Iris pigment epithelial cell (primary cell): ENCODE data around the gene ABCB4.

ENCODE experiments used
- DNase-seq: peaks from one replicate; pipeline ENCODE4 v3.0.0-alpha.2; 2011; ENCODE audit warnings: low read depth

ABCB4 gene

GRCh38 chr7:87475359-87476178, at the start of gene ABCB4:
Gene ABCB4 (minus strand): TSS chr7:87475680. CDS start chr7:87475465, 215 bp downstream.
- no peak for DNase-seq

DNA sequence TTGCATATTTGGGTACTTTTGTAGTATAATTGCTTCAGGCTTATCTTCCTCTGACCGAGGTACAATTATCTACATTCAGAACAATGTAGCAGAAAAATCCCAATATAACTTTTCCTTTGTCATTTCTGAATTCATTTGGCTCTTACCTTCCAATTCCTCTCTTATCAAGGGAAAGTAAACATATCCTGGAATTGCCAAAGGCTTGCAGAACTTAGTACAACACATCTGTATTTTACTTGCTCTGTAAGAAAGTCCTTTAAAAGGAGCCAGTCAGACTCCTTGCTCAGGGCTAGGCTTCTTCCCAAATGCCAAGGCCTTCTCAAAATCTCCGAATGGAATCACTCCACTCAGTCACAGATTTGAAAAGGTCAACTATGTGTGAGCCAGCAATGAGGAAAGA, 43.3 kb upstream of the ABCB4 start:
- DNase-seq: no peak

DNA sequence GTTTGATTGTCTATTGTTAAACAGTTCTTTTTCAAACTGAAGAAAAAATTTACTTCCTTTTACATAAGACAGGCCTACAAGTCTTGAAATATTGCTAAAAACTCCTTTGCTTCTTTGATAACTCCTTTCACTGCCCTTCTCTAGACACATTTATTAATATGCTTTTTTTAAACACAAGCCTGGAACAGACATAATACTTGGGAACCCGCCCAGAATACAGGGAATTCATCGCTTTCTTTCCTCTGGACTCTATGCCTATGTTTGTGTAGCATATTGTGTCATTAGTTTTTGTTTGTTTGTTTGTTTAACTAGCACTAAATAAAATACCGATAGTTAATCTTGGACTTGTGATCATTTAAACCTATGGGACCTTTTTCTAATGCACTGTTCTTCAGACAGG, 42.4 kb upstream of the ABCB4 start:
- no peak for DNase-seq

DNA sequence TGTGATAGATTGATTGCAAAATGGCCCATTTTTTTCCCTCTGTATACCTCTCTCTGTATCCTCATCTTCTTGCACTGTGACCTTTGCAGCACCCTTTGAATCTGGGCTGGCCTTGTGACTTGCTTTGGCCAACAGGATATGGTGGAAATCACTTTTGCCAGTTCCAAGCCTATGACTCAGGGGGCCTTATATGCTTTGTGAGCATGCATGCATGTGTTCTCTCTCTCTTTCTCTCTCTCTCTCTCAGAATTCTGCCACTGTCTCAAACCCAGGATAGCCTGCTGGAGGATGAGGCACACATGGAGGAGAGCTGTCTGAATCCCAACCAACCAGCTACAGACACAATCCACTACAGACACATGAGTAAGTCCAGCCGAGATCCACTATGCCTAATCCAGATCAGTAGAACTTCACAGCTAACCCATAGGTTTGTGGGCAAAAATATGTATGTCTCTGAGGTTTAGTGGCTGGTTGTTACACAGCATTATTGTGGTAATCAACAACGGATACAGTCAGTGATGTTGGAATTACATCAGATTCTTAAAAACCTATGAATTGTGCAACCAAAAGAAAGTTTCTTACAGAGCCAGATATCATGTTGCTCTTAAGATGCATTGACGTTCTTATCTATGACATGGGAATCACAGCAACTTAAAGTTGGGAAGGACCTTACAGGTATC, 41.8 kb upstream of the ABCB4 start:
- peak; percentile 84 for DNase-seq

DNA sequence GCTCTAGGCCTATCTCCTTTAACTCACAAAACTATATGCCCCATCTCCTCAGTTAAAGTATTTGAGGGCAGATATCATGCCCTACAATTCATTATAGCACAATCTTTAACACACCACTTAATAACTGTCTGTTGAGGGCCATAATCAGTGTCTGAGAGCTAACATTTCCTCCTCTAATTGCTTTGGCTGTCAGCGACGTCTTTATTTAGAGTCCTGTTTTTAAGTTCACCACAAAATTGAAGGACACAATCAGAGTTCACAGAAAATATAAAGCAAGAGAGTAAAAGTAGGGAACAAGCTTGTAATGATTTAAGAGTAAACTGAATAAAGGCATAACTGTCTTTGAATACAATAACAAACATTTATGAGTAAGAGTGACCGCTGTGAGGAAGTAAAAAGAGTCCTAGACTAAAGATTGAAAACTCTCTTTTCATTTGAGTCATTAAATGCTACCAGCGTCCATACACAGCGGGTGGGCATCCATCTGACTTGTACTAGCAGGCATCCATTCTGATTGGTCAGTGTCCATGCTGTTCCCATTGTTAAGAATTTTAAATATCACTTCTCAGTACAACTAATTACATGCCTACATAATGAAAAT, 38.4 kb upstream of the ABCB4 start:
- no peak for DNase-seq

DNA sequence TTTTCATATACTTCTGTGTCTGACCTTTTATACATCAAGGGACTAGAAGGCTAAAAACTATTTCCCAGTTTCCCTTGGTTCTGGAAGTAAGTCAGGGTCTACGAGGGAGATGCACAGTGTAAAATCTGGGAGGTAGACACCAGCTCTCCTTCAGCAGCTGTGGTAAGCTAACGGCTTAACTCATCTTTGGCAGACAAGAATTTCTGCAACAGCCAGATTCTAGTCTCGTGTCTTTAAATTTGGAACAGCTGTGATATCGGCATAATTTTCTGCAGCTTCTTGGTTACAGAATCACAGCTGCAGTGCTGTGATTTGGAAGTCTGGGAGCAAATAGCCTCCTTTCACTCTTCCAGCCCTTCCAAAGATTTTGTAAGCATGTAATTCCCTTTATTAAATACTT, 37.4 kb upstream of the ABCB4 start:
- DNase-seq: no peak

DNA sequence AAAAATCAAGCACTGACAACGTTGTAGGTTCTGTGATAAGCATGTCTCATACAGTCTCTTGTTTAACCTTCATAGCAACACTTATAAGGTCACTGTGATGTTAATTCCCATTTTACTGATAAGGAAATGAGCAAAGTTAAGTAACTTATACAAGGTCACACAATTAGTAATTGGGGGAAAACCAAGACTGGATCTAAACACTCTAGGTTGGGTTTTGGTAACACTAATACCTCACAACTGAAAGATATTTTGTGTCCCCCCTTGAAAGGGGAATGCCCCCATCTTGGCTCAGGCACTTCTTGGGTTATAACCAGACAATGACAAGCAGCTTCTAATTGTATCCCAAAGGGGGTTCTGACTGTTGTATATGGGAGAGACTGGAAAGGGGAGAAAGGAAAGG, 36.0 kb upstream of the ABCB4 start:
- no peak for DNase-seq

- no peak for DNase-seq
These were observed 35.0 kb upstream of the ABCB4 start for GRCh38 chr7:87510411-87510875.

GRCh38 chr7:87507446-87507845, 32.0 kb upstream of the ABCB4 start:
- DNase-seq: no peak

DNA sequence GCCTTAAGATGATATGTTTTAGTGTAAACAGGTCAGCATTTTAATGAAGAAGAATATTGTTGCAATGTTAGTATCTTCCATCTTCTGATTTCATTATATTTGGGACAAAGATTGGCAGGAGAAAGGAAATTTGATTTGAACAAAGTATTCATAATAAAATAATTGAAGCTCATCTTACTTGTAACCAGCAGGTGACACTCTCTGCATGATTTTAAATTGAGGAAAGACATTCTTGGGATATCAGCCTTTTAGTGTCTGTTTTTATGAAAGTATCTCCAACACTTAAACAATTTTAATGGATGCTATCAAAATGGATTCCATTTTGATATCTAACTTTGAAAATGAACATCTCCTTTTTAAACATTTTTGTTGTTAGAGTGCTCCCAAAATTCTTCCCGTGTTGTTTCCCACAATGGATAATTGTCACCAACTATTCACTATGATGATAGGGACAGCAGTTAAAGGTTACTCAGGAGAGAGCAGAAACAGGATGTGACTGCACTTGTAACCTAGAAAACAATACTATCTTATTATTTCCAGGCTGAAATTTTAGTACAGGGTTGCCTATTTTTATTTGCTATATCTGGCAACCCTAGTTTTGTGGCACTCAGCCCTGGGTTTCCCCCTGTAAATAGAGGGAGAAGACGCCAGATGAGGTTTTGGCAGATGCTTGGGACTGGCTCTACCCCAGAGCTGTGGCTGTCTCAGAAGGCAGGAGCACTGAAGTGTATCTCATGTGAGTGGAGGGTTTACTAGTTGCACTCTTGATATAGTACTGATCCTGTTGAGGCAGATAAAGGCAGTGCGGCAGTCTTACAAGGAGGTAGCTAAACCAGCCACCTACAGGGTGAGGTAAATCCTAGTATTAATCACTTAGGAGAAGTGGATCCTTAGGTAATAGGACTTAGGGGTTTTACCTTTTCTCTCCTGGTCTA, 31.0 kb upstream of the ABCB4 start:
- DNase-seq: peak; percentile 40

GRCh38 chr7:87505557-87506245, 30.2 kb upstream of the ABCB4 start:
- no peak for DNase-seq

- peak; percentile 32 for DNase-seq
These were observed 29.6 kb upstream of the ABCB4 start for GRCh38 chr7:87505122-87505521.

DNA sequence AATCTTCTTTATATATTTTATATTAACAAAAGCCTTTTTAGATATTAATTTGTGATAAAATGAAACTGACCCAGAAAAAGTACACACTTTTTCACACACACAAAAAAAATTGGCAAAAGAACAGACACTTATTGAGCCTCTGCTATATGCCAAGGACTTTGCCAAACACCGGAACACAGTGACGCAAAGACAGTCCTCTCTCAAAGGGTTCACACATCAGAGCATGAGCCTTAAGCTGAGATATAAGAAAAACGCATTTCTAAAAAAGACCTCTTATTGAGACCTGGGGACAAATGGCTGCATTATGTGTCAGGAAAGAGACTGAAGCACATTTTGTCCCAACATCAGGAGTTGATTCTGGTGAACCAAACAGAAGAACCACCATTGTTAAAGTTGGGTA, 24.0 kb upstream of the ABCB4 start:
- DNase-seq: no peak

DNA sequence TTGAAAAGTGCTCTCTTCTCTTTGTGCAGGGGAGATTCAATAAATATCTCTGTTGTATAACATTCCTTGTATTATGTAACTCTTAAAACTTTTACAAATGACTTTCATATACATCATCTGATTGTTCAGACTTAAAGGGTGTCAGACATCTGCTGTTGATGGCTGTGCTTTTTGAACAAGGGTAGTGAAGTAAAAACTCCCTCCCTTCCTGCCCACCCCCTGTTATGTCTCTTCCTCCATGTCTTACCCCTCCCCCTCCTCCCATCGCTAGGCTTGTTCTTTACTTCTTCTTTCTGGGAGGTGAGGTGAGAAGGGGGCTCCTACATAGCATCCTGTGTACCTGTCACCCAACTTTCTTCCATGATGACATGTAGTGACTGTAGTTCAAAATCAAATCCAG, 23.4 kb upstream of the ABCB4 start:
- DNase-seq: no peak

DNA sequence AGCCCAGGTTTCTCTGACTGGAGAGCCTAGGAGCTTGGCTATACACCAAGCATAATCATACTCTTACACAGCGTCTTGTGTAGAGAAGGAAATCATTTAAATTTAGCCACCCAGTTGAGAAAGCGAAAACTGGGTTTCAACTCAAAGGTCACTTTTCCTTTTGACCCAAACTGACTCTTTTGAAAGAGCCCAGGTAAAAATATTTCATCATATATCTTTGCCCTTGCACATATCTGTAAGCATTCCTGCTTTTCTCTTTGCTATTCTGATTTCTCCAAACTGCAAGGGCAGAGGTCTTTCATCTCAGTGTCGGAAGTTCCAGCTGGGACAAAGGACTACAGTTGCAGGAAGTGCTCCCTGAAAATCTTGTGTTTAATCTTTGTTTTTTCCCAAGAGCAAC, 22.0 kb upstream of the ABCB4 start:
- DNase-seq: no peak

DNA sequence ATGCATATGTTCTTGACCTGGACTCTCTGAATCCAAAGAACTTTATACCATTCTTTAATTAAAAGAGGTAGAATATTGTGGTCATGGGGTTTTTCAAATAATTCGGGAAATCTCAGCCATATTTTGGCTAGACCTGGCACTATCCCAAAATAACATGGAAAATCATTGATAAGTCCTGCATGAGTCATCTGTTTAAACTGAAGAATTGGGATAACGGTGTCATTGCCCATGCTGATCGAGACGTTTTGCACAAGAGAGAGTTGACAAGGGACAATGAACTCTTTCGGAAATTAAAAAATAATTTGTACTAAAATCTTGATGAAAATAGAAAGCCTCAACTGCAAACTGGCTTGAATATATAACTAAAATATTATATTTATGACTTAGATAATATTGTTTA, 19.9 kb upstream of the ABCB4 start:
- no peak for DNase-seq

DNA sequence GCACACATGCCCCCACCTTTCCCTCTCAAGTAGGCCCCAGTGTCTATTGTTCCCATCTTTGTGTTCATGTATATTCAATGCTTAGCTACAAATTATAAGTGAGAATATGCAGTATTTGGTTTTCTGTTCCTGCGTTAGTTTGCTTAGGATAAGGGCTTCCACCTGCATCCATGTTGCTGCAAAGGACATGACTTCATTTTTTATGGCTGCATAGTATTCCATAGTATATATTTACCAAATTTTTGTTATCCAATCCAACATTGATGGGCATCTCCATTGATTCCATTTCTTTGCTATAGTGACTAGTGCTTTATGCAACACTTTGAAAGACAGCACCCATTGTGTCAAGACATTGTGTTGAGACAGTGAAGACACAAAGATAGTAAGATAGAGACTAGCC, 19.0 kb upstream of the ABCB4 start:
- DNase-seq: no peak

DNA sequence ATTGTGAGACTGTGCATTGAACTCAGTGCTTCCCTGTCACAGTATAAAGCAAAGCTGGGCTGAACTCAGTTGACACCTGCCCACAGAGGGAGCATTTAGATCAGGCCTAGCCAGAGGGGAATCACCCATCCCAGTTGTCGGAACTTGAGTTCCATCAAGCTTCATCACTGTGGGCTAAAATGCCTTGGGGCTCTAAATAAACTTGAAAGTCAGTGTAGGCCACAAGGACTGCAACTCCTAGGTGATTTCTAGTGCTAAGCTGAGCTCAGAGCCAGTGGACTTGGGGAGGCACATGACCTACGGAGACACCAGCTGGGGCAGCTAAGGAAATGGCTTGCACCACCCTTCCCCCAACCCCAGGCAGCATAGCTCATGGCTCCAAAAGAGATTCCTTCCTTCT, 7.7 kb upstream of the ABCB4 start:
- DNase-seq: no peak

- no peak for DNase-seq
These were observed 6.6 kb upstream of the ABCB4 start for GRCh38 chr7:87482115-87482514.

GRCh38 chr7:87480386-87480785, 4.9 kb upstream of the ABCB4 start:
- DNase-seq: peak; percentile 55

- peak; percentile 6 for DNase-seq
These were observed 4.5 kb upstream of the ABCB4 start for GRCh38 chr7:87479951-87480350.
